Coronary artery (tissue), 2 donors: Measurements from ENCODE around the gene FGA.

Experiments used
- DNase-seq: peaks from one replicate; pipeline ENCODE4 v3.0.0-alpha.2; 2017; ENCODE audit warnings: low spot score
- H3K27ac ChIP-seq, 2 donors: fragments of 200-600 bp; sonication (generic); one replicate each; pipeline ENCODE4 v1.5.1; 2016 to 2019
- H3K4me3 ChIP-seq: fragments of 200-600 bp; sonication (generic); 2 replicates; pipeline ENCODE4 v1.5.1; 2016; ENCODE audit warnings: mild to moderate bottlenecking, moderate library complexity
- TF ChIP-seq, protein P1 (sequence below): fragments of 200-600 bp; sonication (generic); IDR thresholded peaks from one replicate; pipeline ENCODE4 v1.5.1; 2019; ENCODE audit warnings: antibody characterized with exemption

The FGA gene

DNA sequence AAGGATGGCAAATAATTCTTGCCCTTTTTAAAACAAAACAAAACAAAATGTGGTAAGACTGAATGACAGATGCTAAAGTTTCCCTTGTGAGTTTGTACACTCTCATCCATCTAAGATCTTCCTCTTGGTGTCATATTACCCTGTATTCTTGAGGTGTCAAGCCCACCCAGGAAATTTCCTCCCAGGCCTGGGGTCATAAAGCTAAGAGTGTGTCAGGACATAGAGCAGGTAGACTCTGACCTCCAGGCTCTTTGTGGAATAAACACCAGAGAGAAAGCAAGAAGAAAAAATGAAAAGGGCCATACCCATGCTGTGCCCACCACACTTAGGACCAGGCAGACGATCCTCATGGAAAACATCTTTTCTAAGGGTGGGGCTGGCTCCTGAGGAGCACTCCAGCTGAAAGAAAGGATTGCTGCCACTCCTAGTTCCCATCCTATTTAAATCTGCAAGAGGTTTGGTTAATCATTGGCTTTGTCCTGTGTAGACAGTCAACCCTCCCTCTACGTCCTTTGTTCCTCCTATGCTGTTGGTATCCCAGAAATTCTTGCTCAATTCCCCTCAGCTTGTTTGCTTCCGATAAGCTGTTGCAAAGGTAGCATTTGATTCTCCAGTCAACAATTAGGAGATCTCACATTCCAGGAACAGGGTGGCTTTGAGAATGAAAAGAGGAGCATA, at the start of gene FGA:
FGA (minus strand) TSS at position 414 of the 678 bp plus-strand sequence; CDS start at position 359, 55 bp downstream.
- no peak for DNase-seq
- no peak within 1 kb of the TSS for H3K27ac ChIP-seq
- TF ChIP-seq, protein P1, sequence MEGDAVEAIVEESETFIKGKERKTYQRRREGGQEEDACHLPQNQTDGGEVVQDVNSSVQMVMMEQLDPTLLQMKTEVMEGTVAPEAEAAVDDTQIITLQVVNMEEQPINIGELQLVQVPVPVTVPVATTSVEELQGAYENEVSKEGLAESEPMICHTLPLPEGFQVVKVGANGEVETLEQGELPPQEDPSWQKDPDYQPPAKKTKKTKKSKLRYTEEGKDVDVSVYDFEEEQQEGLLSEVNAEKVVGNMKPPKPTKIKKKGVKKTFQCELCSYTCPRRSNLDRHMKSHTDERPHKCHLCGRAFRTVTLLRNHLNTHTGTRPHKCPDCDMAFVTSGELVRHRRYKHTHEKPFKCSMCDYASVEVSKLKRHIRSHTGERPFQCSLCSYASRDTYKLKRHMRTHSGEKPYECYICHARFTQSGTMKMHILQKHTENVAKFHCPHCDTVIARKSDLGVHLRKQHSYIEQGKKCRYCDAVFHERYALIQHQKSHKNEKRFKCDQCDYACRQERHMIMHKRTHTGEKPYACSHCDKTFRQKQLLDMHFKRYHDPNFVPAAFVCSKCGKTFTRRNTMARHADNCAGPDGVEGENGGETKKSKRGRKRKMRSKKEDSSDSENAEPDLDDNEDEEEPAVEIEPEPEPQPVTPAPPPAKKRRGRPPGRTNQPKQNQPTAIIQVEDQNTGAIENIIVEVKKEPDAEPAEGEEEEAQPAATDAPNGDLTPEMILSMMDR, result no peak
- no peak within 1 kb of the TSS for H3K4me3 ChIP-seq

DNA sequence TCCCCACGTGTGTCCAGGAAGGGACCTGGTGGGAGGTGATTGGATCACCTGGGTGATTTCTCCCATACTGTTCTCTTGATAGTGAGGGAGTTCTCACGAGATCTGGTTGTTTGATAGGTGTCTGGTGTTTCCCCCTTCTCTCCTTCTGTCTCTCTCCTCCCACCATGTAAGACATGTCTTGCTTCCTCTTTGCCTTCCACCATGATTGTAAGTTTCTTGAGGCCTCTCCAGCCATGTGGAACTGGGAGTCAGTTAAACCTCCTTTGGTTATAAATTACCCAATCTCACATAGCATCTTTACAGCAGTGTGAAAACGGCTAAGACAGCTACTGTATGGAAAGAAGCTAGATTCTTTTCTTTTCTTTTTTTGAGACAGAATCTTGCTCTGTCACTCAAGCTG, 43.5 kb upstream of the FGA start:
- TF ChIP-seq, protein P1, result no peak
- no peak for DNase-seq
- Histone ChIP-seq H3K27ac (no peak overlapping the region), H3K4me3 (no peak overlapping the region)

DNA sequence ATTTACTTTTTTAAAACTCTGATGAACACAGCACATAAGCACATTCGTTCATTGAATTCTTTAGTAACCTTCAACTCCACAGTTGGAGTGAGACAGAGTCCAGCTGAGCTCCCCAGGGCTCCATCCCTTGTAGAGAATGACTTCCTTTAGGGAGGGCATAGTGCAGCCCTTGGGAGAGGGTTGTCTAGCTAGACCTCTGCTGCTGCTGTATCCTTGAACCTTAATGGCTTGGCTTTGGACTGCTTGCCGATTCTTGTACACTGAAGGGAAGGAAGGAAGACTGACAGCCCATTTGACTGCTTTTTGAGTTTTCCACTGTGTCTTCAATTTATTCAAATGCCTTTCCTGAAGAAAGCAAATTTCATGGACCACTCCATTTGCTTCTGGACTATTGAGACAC, 41.3 kb upstream of the FGA start:
- TF ChIP-seq, protein P1, result no peak
- no peak overlapping the region for H3K27ac ChIP-seq
- no peak for DNase-seq
- no peak overlapping the region for H3K4me3 ChIP-seq

GRCh38 chr4:154630324-154630723, 39.8 kb upstream of the FGA start:
- DNase-seq, result no peak
- H3K27ac ChIP-seq, result no peak overlapping the region
- H3K4me3 ChIP-seq, result no peak overlapping the region
- TF ChIP-seq, protein P1, result no peak

DNA sequence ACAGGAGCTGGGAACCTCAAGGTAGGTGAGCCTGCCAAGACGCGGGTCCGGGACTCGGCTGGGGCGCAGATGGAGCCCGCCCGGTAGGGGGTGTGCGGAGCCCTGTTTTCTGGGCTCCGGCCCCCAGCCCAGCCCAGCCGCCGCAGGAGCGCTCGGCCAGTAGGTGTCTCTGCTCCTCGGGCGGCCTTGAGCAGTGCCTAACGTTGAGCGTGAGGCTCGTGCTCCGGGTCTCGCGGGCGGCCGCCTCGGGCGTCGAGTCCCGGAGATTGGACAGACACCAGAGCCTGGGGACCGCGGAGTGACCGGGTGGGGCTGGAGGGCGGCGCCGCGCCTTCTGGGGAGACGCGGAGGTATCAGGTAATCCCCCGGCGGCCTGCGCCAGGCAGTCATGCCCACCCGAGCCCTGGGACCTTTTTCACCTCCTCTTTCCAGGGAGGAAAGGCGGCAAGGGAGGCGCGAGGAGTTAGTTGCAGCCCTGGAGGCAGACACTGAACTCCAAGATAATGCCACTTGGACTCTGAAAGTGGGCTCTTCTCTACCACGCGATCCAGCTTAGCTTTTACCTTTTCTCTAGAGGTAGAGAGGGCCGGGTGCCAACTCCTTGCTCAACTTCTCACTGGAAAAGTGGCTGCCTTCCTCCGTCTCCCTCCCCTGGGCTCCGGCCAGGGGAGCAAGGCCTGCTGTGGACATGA, 36.4 kb upstream of the FGA start:
- TF ChIP-seq, protein P1, result peak; percentile 31
- no peak overlapping the region for H3K27ac ChIP-seq
- peak overlapping the region; percentile 65 for H3K4me3 ChIP-seq
- no peak for DNase-seq

DNA sequence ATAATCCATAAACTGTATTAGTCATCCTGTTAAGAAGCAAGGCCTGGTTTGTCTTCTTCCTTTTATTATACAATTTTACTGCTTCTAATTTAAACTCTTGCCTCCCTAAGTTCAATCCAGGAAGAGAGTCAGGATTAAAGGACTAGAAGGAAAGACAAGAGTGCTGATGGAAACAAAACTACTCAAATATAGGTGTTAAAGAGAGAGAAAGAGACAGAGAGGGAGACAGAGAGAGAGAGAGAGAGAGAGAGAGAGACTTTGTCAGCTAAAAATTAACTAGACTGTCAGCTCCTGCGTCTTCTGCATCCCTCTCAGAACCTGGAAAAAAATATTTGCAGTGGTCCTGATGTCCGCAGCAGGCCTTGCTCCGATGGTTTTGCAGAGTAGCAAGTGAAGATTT, 35.4 kb upstream of the FGA start:
- no peak for DNase-seq
- no peak overlapping the region for H3K27ac ChIP-seq
- TF ChIP-seq, protein P1, result no peak
- no peak overlapping the region for H3K4me3 ChIP-seq

GRCh38 chr4:154623995-154624394, 33.5 kb upstream of the FGA start:
- Histone ChIP-seq H3K4me3 (no peak overlapping the region), H3K27ac (no peak overlapping the region)
- DNase-seq, result no peak
- TF ChIP-seq, protein P1, result no peak
